Esophagus squamous epithelium (tissue), 5 donors: Measurements from ENCODE around the gene CABP1. TPM values are rescaled to one million over a fixed set of nuclear protein-coding genes. Genes with fewer than 3 reads are reported as not detected.

ENCODE experiments used
- DNase-seq: peaks from one replicate; lab custom pipeline; 2025; lab: John Stamatoyannopoulos, UW
- H3K27ac ChIP-seq, 4 donors: fragments of 200-600 bp; sonication (generic); one replicate each; pipeline ENCODE4 v1.5.1; 2016 to 2019; ENCODE audit warnings: mild to moderate bottlenecking in 1 of 4
- H3K27me3 ChIP-seq, 4 donors: fragments of 200-600 bp; sonication (generic); 1 replicate in 3 of 4; 2 replicates in 1 of 4; pipeline versions ENCODE4 v1.5.1 to v1.6.0; 2017 to 2021; ENCODE audit warnings: antibody characterized with exemption in 1 of 4
- H3K36me3 ChIP-seq, 3 donors: fragments of 200-600 bp; sonication (generic); one replicate each; pipeline ENCODE4 v1.5.1; 2016 to 2019
- H3K4me1 ChIP-seq, 3 donors: fragments of 200-600 bp; sonication (generic); one replicate each; pipeline ENCODE4 v1.5.1; 2017 to 2019
- H3K4me3 ChIP-seq, 4 donors: fragments of 200-600 bp; sonication (generic); 1 replicate in 3 of 4; 2 replicates in 1 of 4; pipeline ENCODE4 v1.5.1; 2016 to 2019; ENCODE audit warnings: mild to moderate bottlenecking in 2 of 4, moderate library complexity in 1 of 4
- H3K9me3 ChIP-seq, 3 donors: fragments of 200-600 bp; sonication (generic); one replicate each; pipeline ENCODE4 v1.5.1; 2016 to 2019
- CTCF ChIP-seq, 6 experiments: fragments of 450-650 bp in 4 of 6; fragments of 200-600 bp in 2 of 6; sonication (generic) in 2 of 6; IDR thresholded peaks; one replicate each; pipeline ENCODE4 v1.5.1; 2016 to 2019; ENCODE audit warnings: antibody characterized with exemption in 6 of 6, mild to moderate bottlenecking in 4 of 6, moderate library complexity in 4 of 6
- POLR2A ChIP-seq, 4 donors: fragments of 450-650 bp; IDR thresholded peaks; one replicate each; pipeline ENCODE4 v1.6.1; 2017; ENCODE audit warnings: antibody characterized with exemption in 4 of 4, mild to moderate bottlenecking in 4 of 4, moderate library complexity in 3 of 4
- WGBS, 2 donors: methylation state at CpG; one replicate each; pipeline ENCODE4 v1.1.5; 2018; 5-methylcytosine and 5-hydroxymethylcytosine counted together
- intact Hi-C: fragments of 100-400 bp; cut with DNase I; formaldehyde crosslinking; loops from one replicate; pipeline ENCODE4 v1.15.0; 2022
- total RNA-seq, 4 donors: library from RNA; depleted of rRNA; stranded (reverse); fragments of >200 nt; gene quantifications; one replicate each; pipeline ENCODE4 v1.1.0, GENCODE V29; 2016
- donor health status: DM: yes; HTN: yes; CAD: no.

CABP1 gene
- total RNA-seq, 4 donors from 2014 or later: 0.19 to 2.4 (median 1.3) TPM

GRCh38 chr12:120678572-120678971 is 38.1 kb downstream of the CABP1 start:
- Histone ChIP-seq H3K36me3 (no peaks in the 10 kb centered on the region), H3K9me3 (no peaks in the 10 kb centered on the region), H3K27me3 (no peaks in the 10 kb centered on the region), H3K4me1 (peaks cover 0 to 3% (median 0%) of the 10 kb centered on the region in 3 donors), H3K4me3 (no peak overlapping the region), H3K27ac (peak overlapping the region in 1 of 4 donors; percentile 17)
- intact Hi-C loops: no loop called here
- DNase-seq: no peak
- 56 to 64% methylated on average over 8 of the region's 8 CpGs for WGBS, 2 donors
- TF ChIP-seq POLR2A (IDR thresholded peaks at IDR 0.05): no peak
- TF ChIP-seq CTCF (IDR thresholded peaks at IDR 0.05): no peak

GRCh38 chr12:120680165-120680738 is 39.8 kb downstream of the CABP1 start:
- WGBS, 2 donors: 52 to 56% methylated on average over 5 of the region's 5 CpGs
- Histone ChIP-seq H3K9me3 (no peaks in the 10 kb centered on the region), H3K27ac (no peak overlapping the region), H3K4me1 (peaks cover 0 to 3% (median 0%) of the 10 kb centered on the region in 3 donors), H3K27me3 (no peaks in the 10 kb centered on the region), H3K4me3 (no peak overlapping the region), H3K36me3 (no peaks in the 10 kb centered on the region)
- intact Hi-C loops: no loop called here
- no peak for DNase-seq
- TF ChIP-seq POLR2A (IDR thresholded peaks at IDR 0.05) (no peak), CTCF (IDR thresholded peaks at IDR 0.05) (no peak)

- H3K36me3 ChIP-seq: no peaks in the 10 kb centered on the region
- H3K27me3 ChIP-seq: no peaks in the 10 kb centered on the region
- DNase-seq: no peak
- H3K4me1 ChIP-seq: peaks cover 17 to 29% (median 18%) of the 10 kb centered on the region in 3 donors
- no peak overlapping the region for H3K4me3 ChIP-seq
- WGBS, 2 donors: 32 to 51% methylated on average over 5 to 8 of the region's 8 CpGs
- TF ChIP-seq CTCF (IDR thresholded peaks at IDR 0.05) (no peak), POLR2A (IDR thresholded peaks at IDR 0.05) (no peak)
- H3K9me3 ChIP-seq: no peaks in the 10 kb centered on the region
- intact Hi-C loops: no loop called here
- no peak overlapping the region for H3K27ac ChIP-seq
Measured at GRCh38 chr12:120684523-120684932, 44.1 kb downstream of the CABP1 start.

GRCh38 chr12:120685522-120685921 is 45.1 kb downstream of the CABP1 start:
- no peak for DNase-seq
- no peaks in the 10 kb centered on the region for H3K9me3 ChIP-seq
- H3K4me1 ChIP-seq: peaks cover 19 to 39% (median 22%) of the 10 kb centered on the region in 3 donors
- intact Hi-C loops: no loop called here
- TF ChIP-seq CTCF (IDR thresholded peaks at IDR 0.05) (no peak), POLR2A (IDR thresholded peaks at IDR 0.05) (no peak)
- no peaks in the 10 kb centered on the region for H3K27me3 ChIP-seq
- no peaks in the 10 kb centered on the region for H3K36me3 ChIP-seq
- 53 to 62% methylated on average over 3 of the region's 3 CpGs for WGBS, 2 donors
- H3K4me3 ChIP-seq: no peak overlapping the region
- peak overlapping the region in 2 of 4 donors; percentile 95 to 98 for H3K27ac ChIP-seq

GRCh38 chr12:120686151-120686689 is 45.8 kb downstream of the CABP1 start:
- peak overlapping the region; percentile 86 to 91 (median 88) for H3K4me3 ChIP-seq
- TF ChIP-seq POLR2A (IDR thresholded peaks at IDR 0.05) (peak in 1 of 4 donors; percentile 38), CTCF (IDR thresholded peaks at IDR 0.05) (no peak)
- DNase-seq: peak; percentile 93
- no peaks in the 10 kb centered on the region for H3K27me3 ChIP-seq
- no peaks in the 10 kb centered on the region for H3K36me3 ChIP-seq
- peaks cover 19 to 46% (median 22%) of the 10 kb centered on the region in 3 donors for H3K4me1 ChIP-seq
- no peaks in the 10 kb centered on the region for H3K9me3 ChIP-seq
- peak overlapping the region; percentile 86 to 98 (median 94) for H3K27ac ChIP-seq
- intact Hi-C loops: no loop called here
- WGBS, 2 donors: 0% methylated on average over 3 to 15 of the region's 46 CpGs
